ENCODE measurements around the gene CYCS.
"Not testable (repeated sequence)": the region's sequence is repeated elsewhere in the genome, so short reads cannot be mapped to it uniquely, and the experiment has no call there.

CYCS gene

DNA sequence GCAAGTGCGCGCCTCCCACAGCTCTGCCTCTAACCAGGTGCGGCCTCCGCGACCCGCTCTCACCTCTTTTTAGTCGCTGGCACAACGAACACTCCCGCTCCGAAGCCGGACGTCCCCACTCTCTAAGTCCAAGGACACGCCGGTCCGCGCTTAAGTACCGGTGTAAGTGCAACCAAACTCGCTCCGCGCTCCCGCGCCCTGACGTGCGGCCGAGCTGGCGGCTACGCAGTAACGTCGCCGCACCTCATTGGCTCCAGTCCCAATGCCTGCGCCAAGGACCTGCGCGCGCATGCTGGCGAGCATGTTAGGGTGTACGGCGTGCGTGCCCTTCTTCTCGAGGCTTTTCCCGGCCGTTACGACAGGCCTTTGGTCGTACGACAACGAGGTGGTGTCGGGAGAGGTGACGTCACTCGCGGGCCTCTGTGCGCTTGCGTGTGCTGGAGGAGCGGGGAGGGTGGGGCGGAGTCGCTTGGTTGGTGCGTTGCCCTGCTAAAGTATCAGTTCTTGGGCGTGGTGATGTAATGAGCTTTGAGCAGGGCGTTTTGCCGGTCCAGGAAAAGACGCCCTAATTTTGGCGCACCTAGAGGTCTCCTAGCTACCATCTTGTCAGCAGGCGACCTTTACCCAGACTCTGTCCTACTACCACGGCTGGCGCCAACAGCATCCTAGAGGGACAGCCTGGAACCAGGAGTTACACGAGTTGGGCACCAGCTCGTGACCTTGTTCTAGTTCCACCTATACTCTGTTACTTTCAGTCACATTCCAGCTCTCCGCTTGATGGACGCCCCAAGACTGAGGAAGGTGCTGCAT, at the start of gene CYCS:
CYCS (minus strand) TSS at position 124 of the 810 bp plus-strand sequence. CDS start 1,141 bp downstream, outside the sequence.
- peak; percentile 99 for DNase-seq

- no peak for DNase-seq
These were observed 48.1 kb upstream of the CYCS start for GRCh38 chr7:25173184-25173583.

DNA sequence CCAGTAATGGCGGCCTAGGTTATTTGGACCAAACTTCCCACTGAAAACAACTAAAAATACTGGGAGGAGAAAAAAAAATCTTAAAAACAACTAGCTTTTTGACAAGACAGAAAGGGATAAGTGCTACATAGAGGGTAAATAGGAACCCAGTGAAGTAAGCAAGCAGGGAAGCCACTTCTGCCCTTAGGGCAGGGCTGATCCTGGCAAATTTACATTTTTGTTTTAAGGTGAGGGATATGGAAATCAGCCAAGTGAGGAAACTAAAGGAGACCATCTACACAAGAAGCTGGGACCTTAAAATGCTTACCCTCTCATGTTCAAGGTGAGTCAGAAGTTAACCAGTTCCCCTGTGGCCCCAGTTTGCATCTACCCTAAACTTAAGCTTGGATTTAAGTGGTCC, 46.5 kb upstream of the CYCS start:
- DNase-seq: no peak

GRCh38 chr7:25171071-25171470, 46.0 kb upstream of the CYCS start:
- no peak for DNase-seq

GRCh38 chr7:25169683-25170082, 44.6 kb upstream of the CYCS start:
- no peak for DNase-seq

- no peak for DNase-seq
These were observed 43.1 kb upstream of the CYCS start for GRCh38 chr7:25168145-25168544.

- no peak for DNase-seq
These were observed 42.3 kb upstream of the CYCS start for GRCh38 chr7:25167262-25167843.

- DNase-seq: not testable (repeated sequence)
These were observed 35.0 kb upstream of the CYCS start for GRCh38 chr7:25159983-25160596.

DNA sequence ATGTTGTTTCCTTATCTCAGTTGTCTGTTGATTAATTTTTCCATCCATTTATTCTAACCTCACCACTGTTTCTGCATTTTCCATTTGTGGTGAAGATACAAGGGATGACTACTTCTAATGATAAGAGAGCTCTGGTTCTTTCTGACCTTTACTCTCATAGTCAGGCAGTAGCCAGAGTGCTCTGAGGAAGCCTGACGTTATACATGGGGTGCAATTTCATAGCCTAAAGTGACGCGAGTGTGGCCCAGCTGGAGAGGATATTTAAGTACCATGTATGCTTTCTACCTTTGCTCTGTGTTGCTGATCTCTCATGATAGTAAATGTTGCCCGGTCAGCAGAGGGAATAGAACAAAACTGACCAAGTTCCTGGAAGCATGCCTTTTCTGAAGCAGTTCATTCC, 33.9 kb upstream of the CYCS start:
- no peak for DNase-seq

DNA sequence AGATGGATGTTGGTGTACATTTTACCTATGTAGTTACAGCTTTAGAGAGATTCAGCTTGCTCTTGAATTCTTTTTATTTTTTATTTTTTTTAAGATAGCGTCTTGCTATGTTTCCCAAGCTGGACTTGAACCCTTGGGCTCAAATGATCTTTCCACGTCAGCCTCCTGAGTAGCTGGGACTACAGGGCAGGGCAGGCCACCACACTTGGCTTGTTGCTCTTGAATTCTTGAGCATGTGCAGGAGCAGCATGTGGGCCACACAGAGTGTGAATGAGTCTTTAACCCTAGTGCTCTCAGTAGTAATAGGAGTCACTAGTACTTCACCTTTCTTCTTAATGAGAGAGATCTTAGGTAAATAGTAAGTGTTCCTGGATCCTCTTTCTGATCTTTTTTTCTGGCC, 26.7 kb upstream of the CYCS start:
- no peak for DNase-seq

DNA sequence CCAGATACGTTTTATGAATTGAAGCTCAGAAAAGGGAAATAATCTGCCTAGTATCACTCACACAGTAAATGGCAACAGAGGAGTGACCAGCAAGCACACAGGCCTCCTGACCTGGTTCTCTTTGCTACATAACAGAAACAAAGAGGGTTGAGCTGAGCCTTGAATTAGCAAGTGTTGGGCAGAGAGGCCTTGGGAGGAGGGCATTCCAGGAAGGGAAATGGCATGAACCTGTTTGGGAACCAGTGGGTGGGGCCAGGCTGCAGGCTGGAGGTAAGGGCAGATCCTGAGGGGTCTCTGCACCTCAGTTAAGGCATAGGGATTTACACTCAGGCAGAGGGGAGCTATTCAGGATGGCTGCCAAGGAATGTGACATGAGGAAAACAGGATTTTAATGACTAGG, 24.8 kb upstream of the CYCS start:
- DNase-seq: no peak

GRCh38 chr7:25148772-25149575, 23.9 kb upstream of the CYCS start:
- no peak for DNase-seq

DNA sequence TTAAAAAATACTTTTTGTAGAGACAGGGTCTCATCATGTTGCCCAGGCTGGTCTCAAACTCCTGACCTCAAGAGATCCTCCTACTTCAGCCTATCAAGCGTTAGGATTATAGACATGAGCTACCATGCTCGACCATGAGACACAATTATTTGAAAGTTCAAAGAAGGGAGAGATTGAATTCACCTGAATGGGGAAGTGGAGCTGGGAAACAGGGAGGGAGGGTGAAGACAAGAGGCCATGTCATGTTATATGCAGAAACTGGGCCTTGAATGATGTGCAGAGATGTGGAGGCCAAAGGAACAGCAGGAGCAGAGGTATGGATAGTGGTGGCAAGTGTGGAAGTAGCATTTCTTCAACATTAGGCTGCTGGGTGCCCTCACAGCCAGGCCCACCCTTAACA, 18.7 kb upstream of the CYCS start:
- no peak for DNase-seq

- no peak for DNase-seq
These were observed 14.5 kb upstream of the CYCS start for GRCh38 chr7:25139536-25139935.

GRCh38 chr7:25134358-25135010, 9.4 kb upstream of the CYCS start:
- no peak for DNase-seq

GRCh38 chr7:25132430-25132829, 7.4 kb upstream of the CYCS start:
- DNase-seq: no peak

DNA sequence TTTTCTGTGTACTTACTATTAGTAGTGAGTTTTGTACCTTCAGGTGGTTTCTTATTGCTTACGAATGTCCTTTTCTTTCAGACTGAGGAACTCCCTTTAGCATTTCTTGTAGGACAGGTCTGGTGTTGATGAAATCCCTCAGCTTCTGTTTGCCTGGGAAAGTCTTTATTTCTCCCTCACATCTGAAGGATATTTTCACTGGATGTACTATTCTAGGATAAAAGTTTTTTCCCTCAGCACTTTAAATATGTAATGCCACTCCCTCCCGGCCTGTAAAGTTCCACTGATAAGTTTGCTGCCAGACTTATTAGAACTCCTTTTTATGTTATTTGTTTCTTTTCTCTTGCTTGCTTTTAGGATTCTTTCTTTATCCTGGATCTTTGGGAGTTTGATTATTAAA, 1.7 kb upstream of the CYCS start:
- DNase-seq: no peak

DNA sequence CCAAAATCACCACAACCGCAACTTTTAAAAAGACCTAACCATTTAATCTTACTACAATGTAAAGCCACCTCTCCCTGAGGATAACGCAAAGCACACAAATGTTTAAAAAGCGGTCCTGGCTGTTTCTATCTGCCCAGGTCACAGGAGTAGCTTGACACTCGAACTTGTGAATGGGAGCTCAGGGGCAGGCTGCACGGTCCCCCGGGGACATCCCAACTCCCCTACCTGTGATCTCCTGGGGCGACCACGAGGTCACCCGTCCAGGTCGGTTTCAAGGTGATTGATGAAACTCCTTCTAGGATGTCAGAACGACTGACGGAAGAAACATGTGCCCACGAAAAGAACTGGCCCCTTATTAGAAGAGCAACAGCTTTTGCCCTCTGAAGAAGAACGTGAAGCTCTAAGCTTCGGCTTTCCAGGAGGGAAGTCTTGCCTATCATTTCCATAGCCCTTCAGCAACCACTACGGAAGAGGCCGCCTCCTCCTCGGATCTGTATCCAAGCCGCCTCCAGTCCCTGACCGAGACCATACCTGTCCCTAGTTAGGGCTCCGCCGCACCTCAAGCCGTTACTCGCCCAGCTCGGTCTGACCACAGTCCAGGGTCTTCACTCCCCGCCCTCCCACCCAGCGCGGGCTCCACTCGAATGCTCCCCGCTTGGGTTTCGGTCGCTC, 459 bp downstream of the CYCS start:
- peak; percentile 36 for DNase-seq

DNA sequence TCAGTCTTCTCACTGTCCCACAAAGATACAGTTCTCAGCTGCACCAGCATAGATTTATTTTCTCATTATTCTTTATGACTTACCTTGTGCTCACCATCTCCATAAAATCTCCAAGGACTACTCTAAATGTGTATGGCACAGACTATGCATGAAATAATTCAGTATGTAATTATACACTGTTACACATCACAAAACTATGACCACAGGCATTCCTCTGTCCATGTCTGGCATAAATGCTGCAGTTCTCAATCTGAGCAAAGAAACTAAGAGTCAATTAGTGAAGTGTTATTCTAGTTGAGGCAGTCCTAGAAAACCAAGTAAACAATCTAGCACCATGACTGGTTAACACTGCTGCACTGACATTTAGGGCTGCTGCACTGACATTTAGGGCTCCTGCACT, 2.7 kb downstream of the CYCS start:
- no peak for DNase-seq

DNA sequence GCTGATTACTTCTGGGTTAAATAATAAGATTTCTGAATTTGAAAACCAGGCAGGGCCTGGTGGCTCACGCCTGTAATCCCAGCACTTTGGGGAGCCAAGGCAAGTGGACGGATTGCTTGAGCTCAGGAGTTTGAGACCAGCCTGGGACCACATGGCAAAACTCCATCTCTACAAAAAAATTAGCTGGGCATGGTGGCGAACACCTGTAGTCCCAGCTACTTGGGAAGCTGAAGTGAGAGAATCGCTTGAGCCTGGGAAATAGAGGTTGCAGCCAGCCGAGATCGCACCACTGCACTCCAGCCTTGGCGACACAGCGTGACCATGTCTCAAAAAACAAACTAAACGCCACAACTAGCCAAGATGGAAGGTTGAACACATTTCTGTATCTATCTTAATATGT, 3.5 kb downstream of the CYCS start:
- no peak for DNase-seq

GRCh38 chr7:25119102-25119501, 6.0 kb downstream of the CYCS start:
- no peak for DNase-seq

DNA sequence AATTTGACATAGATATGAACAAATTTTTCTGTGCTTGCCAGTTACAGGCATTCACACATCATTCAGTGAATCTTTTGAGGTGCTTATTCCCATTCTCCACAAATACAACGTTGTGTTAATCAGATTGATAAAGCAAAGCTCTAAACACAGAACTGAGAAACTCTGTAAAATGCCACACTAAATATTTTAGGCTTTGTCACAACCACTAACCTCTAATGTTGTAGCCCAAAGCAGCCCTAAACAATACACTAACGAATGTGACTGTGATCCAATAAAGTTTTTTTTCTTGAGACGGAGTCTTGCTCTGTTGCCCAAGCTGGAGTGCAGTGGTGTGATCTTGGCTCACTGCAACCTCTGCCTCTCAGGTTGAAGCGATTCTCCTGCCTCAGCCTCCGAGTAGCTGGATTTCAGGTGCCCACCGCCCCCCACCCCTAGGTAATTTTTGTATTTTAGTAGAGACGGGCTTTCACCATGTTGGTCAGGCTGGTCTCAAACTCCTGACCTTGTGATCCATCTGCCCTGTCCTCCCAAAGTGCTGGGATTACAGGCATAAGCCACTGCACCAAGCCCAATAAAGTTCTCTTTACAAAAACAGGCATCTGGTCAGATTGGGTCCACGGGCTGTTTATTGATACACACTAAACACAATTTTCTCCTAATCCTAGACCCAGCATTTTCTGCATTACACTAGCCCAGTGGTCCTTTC, 6.9 kb downstream of the CYCS start:
- DNase-seq: no peak

All from right hindlimb (tissue), 1 donor.